A673 (cell line): ENCODE results near the gene C1QB.

Experiments used
- EZH2 ChIP-seq: fragments of 200-600 bp; sonication (generic); IDR thresholded peaks from 2 replicates; pipeline ENCODE4 v1.6.1; 2017; ENCODE audit warnings: borderline replicate concordance, low read depth, mild to moderate bottlenecking, mixed read lengths, antibody characterized with exemption, low read length; ENCODE audit not compliant: poor library complexity, severe bottlenecking
- TF ChIP-seq, protein P1 (sequence below): fragments of 300-800, 200-600 bp; sonication (generic); conservative IDR thresholded peaks from 2 replicates; pipeline ENCODE4 v1.5.1; 2017; ENCODE audit warnings: low read depth, mild to moderate bottlenecking, antibody characterized with exemption, low read length, moderate library complexity, mixed read lengths

- no peak for TF ChIP-seq EZH2
- TF ChIP-seq, protein P1, sequence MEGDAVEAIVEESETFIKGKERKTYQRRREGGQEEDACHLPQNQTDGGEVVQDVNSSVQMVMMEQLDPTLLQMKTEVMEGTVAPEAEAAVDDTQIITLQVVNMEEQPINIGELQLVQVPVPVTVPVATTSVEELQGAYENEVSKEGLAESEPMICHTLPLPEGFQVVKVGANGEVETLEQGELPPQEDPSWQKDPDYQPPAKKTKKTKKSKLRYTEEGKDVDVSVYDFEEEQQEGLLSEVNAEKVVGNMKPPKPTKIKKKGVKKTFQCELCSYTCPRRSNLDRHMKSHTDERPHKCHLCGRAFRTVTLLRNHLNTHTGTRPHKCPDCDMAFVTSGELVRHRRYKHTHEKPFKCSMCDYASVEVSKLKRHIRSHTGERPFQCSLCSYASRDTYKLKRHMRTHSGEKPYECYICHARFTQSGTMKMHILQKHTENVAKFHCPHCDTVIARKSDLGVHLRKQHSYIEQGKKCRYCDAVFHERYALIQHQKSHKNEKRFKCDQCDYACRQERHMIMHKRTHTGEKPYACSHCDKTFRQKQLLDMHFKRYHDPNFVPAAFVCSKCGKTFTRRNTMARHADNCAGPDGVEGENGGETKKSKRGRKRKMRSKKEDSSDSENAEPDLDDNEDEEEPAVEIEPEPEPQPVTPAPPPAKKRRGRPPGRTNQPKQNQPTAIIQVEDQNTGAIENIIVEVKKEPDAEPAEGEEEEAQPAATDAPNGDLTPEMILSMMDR, result no peak
Observed at GRCh38 chr1:22710701-22711049, 57.6 kb downstream of the C1QB start, which contains the start of gene EPHB2.
